GM12865 (cell line): Measurements from ENCODE around the gene CCNH.

Experiments
- DNase-seq: peaks from one replicate; pipeline ENCODE4 v3.0.0; 2010; ENCODE audit warnings: low read depth
- H3K4me3 ChIP-seq: 2 replicates; pipeline ENCODE4 v1.5.1; 2011; ENCODE audit warnings: mild to moderate bottlenecking, low read depth, low read length, control low read depth
- CTCF ChIP-seq: IDR thresholded peaks from 2 replicates; pipeline ENCODE4 v1.5.1; 2011; ENCODE audit warnings: low read length, control low read depth, low read depth, inconsistent platforms; ENCODE audit not compliant: insufficient read depth; ENCODE audit errors: missing control alignments

CCNH gene

DNA sequence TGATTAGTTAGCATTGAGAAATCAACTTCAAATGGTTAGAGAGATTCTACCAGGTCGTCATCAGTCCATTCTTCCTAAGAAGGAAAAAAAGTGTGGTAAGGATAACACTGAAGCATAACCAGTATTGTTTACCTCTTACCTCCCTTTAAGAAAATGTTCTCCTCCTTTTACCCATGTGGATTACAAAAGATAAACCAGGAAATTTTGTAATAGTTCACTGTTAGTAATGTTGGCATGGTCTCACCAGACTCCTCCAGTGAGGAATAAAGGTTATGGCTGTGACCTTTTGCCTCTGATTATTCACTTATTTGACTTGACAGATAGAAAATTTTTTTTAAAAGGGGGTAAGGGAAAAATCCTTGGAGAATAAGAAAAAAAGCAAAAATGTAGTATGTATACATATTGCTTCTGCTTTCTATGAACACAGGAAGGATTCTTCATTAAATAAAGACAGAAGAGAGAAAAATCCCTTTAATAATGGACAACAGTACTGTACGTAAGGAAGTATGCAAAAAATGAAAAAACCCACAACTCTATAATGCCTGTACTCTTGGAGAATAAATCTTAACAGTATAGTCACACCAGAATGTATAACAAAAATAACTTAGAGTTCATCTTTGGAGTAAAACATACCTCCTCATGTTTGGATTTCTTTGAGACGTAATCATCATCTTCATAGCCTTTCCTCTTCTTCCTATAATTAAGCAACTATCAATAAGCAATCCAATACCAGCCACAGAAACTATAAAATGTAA lies 18.1 kb downstream of the CCNH start:
- no peak overlapping the region for H3K4me3 ChIP-seq
- TF ChIP-seq CTCF, result no peak
- DNase-seq, result no peak

GRCh38 chr5:87393331-87393730 lies 19.4 kb downstream of the CCNH start:
- no peak for DNase-seq
- TF ChIP-seq CTCF, result no peak
- no peak overlapping the region for H3K4me3 ChIP-seq

DNA sequence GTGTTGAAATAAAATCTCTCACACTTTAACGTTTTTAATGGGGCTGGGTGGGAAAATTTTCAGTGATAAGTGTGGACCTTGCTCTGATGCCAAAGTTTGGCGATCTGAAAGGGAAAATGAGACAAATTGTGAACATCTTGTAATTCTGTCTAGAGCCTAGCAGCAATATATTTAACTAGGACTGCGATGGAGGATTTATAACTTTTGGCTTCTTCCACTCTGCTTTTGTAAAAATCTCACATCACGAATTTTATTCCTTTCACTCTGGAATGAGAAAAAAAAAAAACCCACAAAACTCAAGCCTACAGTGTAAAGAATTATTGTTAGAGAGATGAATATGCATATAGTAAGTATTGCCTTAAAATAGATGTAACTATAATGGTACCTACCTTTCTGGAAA lies 19.9 kb downstream of the CCNH start:
- TF ChIP-seq CTCF, result no peak

DNA sequence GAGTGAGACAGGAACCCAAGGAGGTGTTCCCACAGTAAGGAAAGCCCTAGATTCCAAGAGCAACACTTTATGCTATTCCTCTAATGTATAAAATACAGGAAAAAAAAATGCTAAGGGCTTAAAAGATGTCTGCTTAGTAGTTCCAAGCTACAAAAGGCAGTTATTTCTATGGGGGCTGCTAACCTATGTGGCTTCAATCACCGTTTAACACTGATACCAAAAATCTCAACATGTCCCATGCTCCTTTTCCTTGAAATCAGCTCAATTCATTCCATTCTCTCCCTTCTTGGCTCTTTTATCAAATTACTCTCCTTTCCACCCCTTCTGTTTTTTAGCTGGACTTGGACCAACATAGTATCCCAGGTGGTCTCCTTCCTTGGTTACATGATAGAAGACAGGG lies 20.6 kb downstream of the CCNH start:
- no peak for TF ChIP-seq CTCF

More for the DNA sequence above, 19.9 kb downstream of the CCNH start:
- H3K4me3 ChIP-seq, result no peak overlapping the region
- DNase-seq, result no peak

DNA sequence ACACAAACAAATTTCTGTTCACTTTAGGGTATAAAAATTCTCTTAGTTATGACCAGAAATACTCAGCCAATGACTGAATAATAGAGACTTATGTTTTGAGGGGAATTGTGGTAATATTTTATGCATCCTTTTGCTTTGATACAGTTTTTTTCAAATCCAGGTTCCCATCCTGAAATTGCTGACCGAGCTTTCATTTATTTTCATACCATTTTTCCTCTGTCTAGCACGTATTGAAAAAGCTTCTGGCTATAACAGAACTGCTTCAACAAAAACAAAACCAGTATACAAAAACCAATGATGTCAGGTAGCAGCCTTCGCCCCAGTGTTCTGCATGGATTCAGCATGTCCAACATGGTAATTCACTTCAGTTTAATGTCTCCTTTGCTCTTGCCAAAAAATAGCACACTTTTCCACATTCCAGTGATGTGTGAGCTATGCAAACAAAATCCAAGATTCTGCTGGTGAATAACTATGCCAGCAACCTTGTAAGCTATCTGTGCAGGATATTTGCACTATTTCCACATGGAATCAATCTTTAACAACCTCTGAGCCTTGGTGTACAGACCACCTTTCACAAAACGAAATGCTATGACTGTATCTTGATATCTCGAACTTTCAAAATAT lies 22.0 kb downstream of the CCNH start:
- H3K4me3 ChIP-seq, result no peak overlapping the region
- no peak for TF ChIP-seq CTCF
- no peak for DNase-seq

More for the DNA sequence above, 20.6 kb downstream of the CCNH start:
- H3K4me3 ChIP-seq, result no peak overlapping the region
- DNase-seq, result no peak

DNA sequence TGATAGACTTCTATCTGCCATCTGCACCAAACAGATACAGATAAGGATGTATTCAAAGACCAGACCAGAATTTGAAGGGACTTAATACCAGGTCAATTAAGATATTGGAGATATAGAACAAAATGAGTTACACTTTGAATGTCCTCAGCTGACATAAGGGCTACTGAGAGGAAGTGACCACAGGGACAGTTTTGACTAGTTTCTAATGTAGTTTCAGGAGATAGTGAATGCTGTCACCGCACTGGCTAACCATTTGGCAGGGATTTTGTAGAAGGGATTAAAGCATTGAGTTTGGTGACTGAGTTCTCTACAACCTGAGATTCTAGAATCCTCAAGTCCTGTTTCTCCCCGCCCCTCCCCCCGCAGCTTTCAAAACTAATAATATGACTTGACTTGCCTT lies 22.7 kb downstream of the CCNH start:
- H3K4me3 ChIP-seq, result no peak overlapping the region
- TF ChIP-seq CTCF, result no peak
- peak; percentile 39 for DNase-seq
